HG03378 (cell line): Measurements from ENCODE around the gene CLEC4A.
"Not testable (repeated sequence)": the region's sequence is repeated elsewhere in the genome, so short reads cannot be mapped to it uniquely, and the experiment has no call there.

ENCODE experiments used
- ATAC-seq: cut with Tn5 transposase; IDR thresholded peaks from one replicate; pipeline ENCODE4 v1.9.1; 2021; ENCODE audit warnings: mild to moderate bottlenecking, moderate library complexity; ENCODE audit not compliant: unreplicated experiment

The CLEC4A gene

DNA sequence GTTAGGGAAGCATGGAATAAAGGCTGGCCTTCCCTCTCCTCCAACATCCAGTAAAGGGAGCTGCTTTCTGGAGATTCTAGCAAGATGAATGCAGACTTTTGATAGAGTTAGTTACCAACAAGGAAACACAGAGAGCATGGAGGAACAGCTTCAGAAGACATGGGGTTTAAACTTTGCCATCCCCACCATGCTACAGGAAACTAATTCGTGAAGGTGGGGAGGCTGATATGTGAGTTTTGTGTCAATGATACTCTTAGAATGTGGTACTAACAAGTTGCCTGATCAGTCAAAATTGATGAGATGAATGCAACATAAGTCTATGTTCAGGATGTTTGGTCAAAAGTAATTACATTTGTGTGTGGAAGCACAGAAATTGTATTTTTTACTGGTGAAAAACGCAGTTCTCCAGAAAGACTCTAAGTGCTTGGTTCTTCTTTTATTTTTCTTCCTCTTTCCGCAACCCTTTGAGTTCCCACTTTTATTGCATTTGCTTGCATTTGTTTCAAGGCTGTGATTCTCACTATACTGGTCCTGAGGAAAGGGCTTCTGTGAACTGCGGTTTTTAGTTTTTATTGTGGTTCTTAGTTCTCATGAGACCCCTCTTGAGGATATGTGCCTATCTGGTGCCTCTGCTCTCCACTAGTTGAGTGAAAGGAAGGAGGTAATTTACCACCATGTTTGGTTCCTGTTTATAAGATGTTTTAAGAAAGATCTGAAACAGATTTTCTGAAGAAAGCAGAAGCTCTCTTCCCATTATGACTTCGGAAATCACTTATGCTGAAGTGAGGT lies at the start of gene CLEC4A:
Gene CLEC4A (plus strand): TSS at position 494 of the 789 bp plus-strand sequence. CDS start 262 bp downstream, at position 756.
- no peak for ATAC-seq

DNA sequence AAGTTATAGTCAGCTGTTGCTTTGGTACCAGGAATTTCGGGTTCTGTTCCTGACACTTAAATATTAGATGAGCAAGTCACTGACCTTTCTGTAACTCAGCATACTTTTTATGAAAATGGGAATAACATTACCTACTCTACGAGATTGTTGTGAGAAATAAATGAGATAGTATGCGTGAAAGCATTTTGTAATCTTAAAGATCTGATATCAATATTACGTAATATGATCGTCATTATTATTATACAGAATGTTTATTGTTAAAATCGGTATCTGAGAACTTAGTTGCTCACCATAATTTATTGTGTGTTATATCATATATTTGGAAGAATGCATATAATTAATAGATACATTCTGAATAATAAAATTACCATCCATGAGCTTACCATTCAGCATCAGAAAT lies 47.5 kb upstream of the CLEC4A start:
- ATAC-seq, result no peak

DNA sequence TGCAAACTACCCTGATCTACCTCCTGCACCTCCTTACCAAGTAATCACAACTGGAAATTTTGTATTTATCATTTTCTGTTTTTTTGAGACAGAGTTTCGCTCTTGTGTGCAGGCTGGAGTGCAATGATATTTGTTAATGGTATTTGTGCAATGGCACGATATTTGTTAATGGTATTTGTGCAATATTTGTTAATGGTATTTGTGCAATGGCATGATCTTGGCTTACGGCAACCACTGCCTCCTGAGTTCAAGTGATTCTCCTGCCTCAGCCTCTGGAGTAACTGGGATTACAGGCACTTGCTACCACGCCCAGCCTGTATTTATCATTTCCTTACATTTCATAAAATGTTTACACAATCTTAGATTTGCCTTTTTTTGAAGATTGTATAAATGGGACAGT lies 47.1 kb upstream of the CLEC4A start:
- no peak for ATAC-seq

DNA sequence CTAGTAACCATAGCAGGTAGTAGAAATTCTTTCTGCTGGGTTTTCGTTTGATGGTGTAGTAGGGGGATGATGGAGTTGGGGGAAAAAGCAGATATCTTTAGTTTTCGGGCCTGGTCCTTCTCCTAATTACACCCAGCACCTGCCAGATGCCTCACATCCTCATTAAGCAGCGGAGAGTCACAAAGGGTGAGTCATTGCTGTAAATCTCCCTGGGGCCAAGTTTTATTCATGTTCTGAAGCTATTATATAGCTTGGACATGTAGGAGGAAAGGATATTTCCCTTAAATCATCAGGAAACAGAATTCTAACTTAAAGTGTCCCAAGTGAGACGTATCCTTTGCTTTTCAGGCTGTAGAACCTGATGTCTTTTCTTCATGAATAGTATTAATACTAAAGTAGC lies 46.2 kb upstream of the CLEC4A start:
- no peak for ATAC-seq

DNA sequence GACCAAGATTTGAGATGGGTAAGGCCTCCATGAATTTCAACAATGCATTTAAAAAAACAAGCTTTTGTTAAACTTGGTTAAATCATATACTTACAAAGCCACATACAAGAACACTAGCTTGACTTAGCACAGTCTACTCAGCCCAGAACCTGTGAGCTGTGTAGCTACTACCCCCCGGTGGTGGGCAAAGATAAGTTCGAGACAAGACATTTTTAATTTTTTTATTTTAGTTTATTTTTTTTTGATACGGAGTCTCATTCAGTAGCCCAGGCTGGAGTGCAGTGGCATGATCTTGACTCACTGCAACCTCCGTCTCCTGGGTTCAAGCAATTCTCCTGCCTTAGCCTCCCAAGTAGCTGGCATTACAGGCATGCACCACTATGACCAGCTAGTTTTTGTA lies 45.0 kb upstream of the CLEC4A start:
- no peak for ATAC-seq

DNA sequence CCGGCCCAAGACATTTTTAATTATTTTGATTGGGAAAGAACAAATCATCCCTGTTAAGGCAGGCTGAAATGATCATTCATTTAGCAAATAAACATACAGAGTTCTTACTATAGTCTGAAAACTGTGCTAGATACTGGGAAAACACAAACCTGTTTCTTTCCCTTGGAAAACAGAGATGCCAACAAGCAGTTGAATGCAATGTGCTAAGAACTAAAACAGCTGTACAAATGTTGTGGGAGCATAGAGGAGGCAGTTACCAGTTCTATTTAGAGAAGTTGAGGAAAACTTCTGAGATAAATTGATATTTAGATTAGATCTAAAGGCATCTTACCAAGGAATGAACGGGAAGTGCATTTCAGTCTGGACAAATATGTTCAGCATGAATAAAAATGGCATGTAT lies 44.5 kb upstream of the CLEC4A start:
- no peak for ATAC-seq

DNA sequence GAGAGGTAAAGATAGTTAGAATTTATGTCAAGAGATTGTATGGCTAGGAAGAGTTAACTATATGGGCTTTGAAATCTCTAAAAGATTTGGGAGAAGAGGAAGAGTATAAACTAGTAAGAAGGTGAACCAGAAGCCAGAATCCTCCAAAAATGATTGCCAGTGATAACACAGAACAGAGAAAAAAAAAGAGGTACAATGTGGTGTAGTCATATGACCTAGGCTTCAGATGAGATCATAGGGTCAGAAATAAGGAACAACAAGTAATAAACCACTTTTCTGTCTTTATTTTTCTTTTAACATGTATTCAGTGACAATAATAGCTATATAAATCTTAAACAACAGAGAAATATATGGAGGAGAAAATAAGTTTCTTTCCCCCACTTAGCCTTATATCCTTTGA lies 43.3 kb upstream of the CLEC4A start:
- no peak for ATAC-seq

DNA sequence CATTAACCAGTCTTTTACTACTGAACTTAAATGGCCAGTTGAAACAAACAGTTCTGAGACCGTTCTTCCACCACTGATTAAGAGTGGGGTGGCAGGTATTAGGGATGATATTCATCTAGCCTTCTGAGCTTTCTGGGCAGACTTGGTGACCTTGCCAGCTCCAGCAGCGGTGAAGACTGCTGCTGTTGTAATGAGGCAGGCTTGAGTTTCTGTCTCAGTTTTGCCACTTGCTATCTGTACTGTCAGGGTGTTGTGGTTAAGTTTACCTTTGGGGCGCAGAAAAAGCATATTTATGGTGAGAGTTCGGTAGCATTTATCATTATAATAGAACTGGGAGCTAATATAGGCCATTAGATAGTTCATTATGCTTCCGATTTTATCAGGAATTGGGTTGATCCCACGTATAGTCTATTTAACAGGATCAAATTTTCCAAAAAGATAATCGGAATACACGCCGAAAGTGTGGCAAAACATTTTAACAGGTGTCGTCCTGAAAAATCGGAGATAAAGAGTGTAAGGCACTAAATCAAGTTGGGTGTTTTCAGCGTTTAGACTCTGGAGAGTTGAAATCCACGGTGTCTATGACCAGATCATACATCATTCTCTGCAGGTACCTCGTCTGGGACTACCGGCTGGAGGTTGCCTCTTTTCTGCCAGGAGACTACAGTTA lies 42.0 kb upstream of the CLEC4A start:
- ATAC-seq, result no peak

DNA sequence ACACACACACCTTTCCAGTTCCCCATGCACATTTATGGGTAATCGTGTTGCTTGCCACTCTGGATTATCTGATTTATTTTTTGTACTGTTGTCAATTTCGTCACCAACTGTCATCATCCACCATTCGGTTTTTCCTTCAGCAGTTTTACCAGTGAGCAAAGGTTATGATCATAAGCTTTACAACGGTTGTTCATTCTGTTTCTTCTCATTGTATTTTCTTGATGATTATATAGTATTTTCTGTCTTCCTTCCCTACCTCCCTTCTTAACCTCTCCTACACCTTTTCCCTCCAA lies 40.7 kb upstream of the CLEC4A start:
- no peak for ATAC-seq

DNA sequence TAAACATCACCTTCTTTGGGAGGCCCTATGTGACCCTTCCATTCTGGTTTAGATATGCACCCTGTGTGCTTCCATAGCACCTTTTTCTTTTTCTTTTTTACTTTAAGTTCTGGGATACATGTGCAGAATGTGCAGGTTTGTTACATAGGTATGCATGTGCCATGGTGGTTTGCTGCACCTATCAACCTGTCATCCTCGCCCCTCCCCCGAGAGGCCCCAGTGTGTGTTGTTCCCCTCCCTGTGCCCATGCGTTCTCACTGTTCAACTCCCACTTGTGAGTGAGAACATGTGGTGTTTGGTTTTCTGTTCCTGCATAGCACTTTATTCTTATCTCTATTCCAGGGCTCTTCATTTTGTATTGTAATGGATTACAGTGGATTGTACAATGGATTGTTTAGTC lies 39.1 kb upstream of the CLEC4A start:
- not testable (repeated sequence) for ATAC-seq

DNA sequence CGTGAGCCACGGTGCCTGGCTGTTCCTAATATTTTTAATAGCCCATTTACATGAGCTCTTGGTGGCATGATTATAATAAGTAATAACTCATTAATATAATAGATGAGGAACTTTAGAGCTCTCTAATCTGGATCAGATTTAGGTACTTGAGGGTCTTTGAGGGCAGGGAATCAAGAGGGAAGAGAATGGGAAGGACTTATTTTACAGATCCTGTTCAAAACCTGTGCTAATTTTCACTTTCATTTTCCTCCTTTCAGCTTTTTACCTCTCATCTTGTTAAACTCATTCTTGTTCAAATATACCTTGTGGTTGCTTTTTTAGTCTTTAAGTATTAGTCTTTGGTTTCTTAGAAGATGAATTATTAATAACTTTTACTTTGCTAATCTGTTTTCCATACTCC lies 35.8 kb upstream of the CLEC4A start:
- ATAC-seq, result no peak

DNA sequence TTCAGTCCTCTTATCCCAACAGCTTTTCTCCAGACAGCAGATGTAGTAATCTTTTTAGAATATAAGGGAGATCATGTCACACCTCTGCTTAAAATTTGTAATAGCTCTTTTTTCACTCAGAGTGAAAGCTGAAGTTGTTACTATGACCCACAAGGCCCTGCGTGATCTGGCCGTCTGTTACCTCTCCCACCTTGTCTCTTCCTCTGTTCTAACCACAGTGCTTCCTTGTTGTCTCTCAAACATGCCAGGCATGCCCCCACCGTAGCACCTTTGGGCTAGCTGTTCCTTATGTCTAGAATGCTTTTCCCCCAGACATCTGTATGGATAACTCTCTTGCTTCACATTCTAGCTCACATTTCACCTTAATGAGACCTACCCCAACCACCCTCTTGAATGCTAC lies 34.8 kb upstream of the CLEC4A start:
- peak; percentile 56 for ATAC-seq

DNA sequence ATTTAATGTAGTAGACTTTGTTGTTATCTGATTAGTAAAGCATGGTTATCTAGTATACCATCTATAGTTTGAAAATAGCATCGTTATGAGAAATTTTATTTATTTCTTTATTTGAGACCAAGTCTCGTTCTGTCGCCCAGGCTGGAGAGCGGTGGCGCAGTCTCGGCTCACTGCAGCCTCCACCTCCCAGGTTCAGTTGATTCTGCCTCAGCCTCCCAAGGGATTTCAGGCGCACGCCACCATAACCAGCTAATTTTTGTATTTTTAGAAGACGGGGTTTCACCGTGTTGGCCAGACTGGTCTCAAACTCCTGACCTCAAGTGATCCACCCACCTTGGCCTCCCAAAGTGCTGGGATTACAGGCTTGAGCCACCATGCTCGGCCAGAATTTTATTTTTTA lies 34.1 kb upstream of the CLEC4A start:
- ATAC-seq, result not testable (repeated sequence)

DNA sequence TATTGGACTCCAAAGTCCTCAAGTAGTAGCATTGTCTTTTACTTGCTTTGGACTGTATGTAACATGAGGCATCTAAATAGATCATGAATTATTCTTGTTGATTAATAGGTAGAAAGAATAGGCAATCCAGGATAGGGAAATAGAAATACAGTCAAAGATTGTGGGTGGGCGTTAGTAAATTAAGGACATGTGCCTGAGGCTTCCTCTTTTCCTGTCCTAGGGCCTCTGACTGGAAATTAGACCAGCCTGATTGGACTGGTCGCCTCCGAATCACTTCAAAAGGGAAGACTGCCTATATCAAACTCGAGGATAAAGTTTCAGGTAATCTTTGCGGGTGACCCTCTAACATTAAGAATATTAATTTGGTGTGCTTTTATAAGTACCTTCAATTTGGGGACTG lies 33.7 kb upstream of the CLEC4A start:
- ATAC-seq, result no peak

DNA sequence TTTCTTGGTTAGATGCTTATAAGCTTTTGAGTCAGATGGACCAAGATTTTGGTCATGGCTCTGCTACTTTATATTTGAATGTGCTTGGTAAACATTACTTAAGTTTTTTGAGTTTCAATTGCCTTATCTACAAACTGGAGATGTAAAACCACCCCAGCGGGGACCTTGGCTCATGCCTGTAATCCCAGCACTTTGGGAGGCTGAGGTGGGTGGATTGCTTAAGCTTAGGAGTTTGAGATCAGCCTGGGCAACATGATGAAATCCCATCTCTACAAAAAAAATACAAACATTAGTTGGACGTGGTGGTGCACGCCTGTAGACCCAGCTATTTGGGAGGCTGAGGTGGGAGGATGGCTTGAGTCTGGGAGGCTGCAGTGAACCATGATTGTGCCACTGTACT lies 30.1 kb upstream of the CLEC4A start:
- no peak for ATAC-seq

DNA sequence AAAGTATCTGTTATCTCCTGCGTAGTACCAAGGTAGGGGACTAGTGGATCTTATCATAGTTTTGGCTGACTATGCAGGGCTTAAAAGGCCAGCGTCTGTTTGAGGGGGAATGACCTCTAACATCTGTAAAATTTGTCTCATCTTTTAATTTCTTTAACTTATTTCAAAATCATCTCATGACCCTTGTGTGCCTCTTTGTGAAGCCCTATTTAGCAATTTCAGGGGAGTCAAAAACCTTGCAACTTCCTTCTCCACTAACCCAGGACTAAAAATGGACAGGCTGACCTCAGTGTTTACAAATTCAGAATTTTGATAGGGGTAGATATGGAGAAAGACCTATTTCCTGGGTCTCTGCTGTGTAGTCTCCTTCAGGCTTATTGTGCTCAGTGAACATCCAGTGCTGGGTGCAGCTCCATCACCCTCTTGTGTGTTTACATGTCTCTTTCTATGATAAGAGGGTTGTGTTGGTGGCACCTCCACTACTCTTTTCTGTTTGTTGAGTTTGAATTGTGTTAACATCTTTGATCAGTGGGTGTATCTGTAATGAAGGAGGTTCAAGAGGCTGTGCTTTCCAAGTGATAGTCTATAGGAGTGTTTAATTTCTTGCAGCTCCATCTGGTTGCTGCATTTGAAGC lies 27.0 kb upstream of the CLEC4A start:
- no peak for ATAC-seq

DNA sequence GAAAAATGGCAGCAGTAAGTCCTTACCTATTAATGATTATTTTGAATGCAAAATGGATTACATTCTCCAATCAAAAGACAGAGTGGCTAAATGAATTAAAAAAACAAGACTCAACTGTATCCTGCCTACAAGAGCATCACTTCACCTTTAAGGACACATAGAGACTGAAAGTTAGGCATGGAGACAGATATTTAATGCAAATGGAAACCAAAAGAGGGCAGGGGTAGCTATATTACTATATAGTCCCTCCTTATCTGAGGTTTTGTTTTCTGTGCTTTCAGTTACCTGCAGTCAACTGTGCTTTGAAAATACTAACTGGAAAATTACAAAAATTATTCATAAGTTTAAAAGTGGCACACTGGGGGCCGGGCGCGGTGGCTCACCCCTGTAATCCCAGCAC lies 24.2 kb upstream of the CLEC4A start:
- no peak for ATAC-seq

DNA sequence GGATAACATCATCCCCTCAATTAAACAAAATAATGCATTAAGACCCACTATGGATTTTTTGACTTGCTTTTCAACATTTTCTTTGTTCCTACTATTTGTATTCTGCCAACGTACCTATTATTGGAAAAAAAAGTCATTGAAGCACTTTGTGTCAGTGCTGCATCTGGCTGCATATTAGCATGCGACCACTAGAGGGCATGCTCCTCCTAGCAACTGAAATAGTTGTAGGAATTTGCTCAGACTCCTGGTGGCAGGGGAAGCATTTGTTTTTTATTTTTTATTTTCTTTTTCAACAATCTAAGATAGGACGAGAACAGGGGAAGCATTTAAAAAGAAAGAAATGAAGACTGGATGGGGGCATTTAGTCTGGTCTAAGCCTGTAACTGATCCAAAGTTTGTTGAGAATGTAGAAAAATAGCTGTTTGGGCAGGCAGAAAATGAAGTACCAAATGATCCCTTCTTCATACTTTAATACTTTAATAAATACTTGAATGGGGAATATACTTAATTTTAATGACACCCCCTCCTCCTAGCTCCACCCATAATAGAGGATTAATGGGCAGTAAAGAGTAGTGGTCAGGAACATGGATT lies 14.5 kb upstream of the CLEC4A start:
- ATAC-seq, result no peak

DNA sequence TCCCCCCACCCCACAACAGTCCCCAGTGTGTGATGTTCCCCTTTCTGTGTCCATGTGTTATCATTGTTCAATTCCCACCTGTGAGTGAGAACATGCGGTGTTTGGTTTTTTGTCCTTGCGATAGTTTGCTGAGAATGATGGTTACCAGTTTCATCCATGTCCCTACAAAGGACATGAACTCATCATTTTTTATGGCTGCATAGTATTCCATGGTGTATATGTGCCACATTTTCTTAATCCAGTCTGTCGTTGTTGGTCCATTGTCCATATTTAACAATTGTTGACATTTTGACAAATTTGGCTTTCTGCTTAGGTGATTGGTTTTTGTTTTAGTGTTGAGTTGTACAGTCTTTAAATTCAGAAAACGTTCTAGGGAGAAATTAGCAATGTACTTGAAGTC lies 10.3 kb upstream of the CLEC4A start:
- ATAC-seq, result not testable (repeated sequence)

DNA sequence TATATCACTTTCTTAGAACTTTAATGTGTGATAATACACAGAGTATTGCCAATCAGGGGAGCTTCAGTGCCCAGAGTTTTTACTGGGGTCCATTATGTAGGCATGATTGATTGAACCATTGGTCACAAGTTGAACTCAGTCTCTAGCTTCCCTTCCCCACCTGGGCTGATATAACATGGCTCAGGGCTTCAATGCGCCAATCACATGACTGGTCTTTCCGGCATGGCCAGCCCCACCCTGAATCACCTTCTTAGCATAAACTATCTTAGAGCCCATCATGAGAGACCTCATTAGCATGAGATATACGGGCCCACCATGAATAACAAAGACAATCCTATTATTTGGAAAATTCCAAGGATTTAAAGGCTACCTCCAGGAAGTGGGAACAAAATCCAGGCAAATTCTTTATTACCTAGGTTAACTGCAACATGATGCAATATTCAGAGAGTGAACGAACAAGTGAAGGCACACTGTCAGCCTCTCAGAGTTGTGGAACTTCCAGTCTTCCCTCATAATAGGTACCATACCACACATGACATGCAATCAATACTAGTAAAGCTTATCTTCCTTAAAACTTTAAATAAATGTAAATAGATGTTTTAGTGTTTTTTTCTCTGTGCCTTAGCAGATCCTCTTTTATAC lies 3.2 kb upstream of the CLEC4A start:
- no peak for ATAC-seq

DNA sequence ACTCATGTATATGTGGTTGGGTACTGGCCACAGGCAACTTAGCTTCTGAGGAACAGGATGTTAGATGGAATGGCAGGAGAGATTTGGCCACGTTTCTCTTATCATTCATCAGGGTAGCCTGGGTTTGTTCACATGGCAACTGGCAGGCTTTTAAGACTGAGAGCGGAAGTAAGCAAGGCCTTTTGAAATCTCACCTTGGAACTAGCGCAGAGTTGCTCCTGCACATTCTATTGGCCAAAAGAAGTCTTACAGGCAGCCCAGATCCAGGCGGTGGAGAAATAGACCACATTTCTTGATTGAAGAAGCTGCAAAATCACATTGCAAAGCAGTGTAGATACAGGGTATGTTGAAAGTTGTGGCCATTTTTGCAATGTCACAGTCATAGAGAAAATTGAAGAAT lies 3.7 kb downstream of the CLEC4A start:
- no peak for ATAC-seq
